Glomerular visceral epithelial cell (primary cell): ENCODE measurements around the gene SPESP1.
A peak's percentile ranks its signal among the peaks of the same experiment; 100 is the strongest.
"Not testable (repeated sequence)": the region's sequence is repeated elsewhere in the genome, so short reads cannot be mapped to it uniquely, and the experiment has no call there.

Experiments
- DNase-seq: peaks from one replicate; pipeline ENCODE4 v3.0.0-alpha.2; 2016; ENCODE audit errors: extremely low spot score

SPESP1 gene

DNA sequence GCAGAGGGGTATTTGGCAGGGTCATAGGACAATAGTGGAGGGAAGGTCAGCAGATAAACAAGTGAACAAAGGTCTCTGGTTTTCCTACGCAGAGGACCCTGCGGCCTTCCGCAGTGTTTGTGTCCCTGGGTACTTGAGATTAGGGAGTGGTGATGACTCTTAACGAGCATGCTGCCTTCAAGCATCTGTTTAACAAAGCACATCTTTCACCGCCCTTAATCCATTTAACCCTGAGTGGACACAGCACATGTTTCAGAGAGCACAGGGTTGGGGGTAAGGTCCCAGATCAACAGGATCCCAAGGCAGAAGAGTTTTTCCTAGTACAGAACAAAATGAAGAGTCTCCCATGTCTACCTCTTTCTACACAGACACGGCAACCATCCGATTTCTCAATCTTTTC lies 33.4 kb downstream of the SPESP1 start:
- DNase-seq = not testable (repeated sequence)

DNA sequence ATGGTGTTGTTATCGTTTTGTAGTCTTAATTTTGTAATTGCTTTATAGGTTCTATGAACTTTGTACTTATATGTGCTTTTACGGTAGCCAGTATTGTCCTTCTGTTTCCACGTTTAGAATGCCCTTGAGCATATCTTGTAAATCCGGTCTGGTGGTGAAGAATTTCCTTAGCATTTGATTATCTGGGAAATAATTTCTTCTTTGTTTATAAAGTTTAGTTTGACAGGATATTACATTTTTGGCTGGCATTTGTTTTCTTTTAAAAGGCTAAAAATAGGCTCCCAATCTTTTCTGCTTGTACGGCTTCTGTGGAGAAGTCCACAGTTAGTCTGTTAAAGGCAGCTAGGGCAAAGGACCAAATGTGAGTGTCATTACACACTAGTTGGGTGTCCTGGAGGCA lies 36.7 kb downstream of the SPESP1 start:
- DNase-seq = no peak

DNA sequence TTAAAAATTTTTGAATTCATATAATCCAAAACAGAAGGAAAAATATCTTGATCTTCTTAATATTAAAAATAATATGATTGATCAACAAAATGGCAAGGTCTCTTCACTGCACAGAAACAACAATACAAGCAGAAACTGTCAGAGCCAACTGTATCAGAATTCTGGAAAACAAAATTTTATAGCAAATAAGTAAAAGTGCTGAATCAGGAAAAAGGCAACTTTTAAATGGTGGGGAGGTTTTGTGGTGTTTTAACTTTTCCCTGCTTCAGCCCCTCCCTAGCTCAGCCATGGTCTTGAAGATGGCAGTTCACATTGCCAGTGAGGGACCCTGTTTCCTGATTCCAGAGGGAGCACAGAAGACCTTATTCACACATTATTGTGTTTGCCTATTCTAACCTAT lies 37.6 kb downstream of the SPESP1 start:
- no peak for DNase-seq

- DNase-seq = no peak
Measured at GRCh38 chr15:68969298-68969697, 39.0 kb downstream of the SPESP1 start.

GRCh38 chr15:68972201-68973065 lies 42.1 kb downstream of the SPESP1 start:
- no peak for DNase-seq

DNA sequence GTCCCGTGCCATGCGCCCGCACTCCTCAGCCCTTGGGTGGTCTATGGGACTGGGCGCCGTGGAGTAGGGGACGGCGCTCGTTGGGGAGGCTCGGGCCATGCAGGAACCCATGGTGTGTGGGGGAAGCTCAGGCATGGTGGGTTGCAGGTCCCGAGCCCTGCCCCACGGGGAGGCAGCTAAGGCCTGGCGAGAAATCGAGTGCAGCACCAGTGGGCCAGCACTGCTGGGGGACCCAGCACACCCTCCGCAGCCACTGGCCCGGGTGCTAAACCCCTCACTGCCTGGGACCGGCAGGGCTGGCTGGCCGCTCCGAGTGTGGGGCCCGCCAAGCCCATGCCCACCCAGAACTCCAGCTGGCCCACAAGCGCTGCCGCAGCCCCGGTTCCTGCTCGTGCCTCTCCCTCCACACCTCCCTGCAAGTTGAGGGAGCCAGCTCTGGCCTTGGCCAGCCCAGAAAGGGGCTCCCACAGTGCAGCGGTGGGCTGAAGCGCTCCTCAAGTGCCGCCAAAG lies 45.4 kb downstream of the SPESP1 start:
- DNase-seq = not testable (repeated sequence)

- DNase-seq = not testable (repeated sequence)
Measured at GRCh38 chr15:68977426-68977825, 47.1 kb downstream of the SPESP1 start.

GRCh38 chr15:68979006-68979405 lies 48.7 kb downstream of the SPESP1 start:
- DNase-seq = no peak

GRCh38 chr15:68979816-68980215 lies 49.5 kb downstream of the SPESP1 start:
- DNase-seq = no peak

- DNase-seq = no peak
Measured at GRCh38 chr15:68980786-68981185, 50.5 kb downstream of the SPESP1 start.

GRCh38 chr15:68981941-68982340 lies 51.6 kb downstream of the SPESP1 start:
- no peak for DNase-seq

GRCh38 chr15:68982976-68983563 lies 52.7 kb downstream of the SPESP1 start:
- no peak for DNase-seq

- peak; percentile 10 for DNase-seq
Measured at GRCh38 chr15:68983961-68984481, 53.7 kb downstream of the SPESP1 start.

DNA sequence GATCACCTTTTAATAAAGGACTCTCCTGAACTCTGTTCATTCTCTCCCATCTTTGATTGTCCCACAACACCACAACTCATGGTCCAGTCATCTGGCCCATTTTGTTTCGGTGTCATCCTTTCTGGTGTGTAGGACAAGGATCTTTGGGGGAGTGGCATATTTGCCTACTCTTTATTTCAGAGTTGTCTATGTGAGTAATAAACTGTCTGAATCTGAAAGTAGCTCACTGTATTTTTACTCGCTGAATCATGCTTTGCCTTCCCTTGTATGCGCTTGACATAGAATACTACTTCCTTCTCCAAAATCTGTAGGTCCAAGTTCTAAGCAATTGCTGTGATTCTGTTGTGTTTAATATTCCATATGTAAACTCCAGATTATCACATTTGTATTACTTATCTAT lies 54.3 kb downstream of the SPESP1 start:
- DNase-seq = no peak

DNA sequence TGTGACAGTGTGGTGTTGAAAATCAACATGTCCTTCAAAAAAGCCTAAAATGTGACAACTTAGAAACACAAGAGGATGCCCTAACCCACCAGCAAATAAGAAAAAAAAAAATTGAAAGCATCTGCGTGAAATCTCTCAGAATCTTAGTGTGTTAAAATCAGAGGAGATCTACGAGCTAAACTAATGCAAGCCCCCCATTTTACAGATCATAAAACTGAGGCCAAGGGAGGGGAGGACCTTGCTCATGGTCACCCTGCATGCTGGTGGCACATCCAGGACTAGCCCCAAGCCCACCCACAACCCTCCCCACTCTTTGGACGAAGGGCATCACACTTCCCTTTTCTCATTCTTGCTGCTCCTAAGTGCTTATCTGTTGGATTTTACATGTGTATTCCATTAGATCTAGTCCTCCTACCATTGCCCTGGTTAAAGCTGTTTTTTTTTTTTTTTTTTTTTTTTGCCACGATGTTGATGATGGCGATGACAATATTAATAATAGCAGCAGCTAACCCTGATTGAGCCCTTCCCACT lies 55.1 kb downstream of the SPESP1 start:
- no peak for DNase-seq

DNA sequence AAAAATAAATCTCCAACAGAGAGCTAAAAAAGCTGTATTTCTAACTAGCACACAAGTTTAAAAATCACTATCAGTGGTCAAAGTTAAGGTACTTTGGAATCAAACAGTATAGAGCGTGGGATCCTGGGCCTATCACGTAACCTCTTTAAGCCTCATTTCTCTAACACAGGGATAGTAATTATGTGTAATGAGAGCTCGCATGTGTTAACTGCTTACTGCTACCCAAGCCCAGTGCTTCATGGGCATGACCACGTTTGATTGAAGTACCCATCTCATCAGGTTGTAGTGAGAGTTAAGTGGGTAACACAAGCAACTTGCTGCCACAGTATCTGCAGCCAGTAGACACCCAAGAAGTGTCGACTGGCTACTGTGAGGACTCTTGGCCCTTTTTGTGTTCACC lies 56.0 kb downstream of the SPESP1 start:
- DNase-seq = no peak

- DNase-seq = no peak
Measured at GRCh38 chr15:68987120-68987519, 56.8 kb downstream of the SPESP1 start.

GRCh38 chr15:68987676-68988075 lies 57.4 kb downstream of the SPESP1 start:
- DNase-seq = no peak

DNA sequence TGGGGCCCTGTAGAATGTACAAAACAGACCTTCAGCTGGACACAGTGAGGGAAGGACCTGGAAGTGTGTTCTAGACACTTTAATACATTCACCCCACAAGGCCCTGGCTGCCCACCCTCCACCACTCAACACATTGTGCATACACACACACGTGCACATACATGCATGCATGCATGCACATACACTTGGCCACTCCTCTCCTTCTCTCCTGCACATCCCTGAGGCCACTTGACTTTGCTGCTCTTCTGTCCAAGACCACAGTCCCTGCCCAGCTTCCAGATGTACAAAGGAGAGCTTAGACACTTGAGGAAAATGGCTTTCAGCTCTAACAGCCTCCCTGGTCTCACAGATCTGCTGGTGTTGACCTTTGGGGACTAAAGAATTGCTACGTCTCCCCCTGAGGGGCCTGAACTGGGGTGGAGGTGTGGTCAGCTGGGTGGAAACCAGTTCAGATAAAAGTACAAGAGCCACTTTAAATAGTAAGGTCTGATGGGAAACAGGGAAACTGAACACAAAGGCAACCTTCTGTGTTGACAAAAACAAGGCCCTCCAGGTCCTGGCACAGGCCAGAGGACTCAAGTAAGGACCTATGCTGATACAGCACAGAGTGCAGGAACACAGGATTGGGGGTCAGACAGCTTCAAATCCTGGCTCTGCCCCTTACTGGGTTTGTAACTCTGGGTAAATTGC lies 59.4 kb downstream of the SPESP1 start:
- DNase-seq = no peak

GRCh38 chr15:68990231-68990991 lies 60.1 kb downstream of the SPESP1 start:
- DNase-seq = no peak

DNA sequence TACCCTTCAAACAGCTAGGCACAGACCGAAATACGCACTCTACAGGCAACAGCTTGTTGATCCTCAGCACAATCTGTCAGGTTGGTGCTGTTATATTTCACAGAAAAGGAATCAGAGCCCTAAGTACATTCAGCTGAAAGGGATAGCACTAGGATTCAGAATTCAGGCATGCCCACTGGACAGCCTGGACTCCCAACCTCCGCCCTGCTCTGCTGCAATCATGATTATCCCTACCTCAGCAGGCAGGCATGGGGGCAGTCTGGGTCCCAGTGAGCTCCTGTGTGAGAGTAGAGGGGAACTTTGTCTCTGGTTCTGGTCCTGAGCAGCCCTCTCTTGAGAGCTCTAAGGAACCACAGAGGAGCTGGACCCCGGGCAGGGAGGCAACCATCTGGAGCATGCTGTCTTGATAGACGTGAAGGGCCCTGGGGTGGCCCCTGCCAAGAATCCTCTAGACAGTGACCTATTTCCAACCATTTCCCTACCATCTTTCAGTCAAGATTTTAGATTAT lies 60.7 kb downstream of the SPESP1 start:
- no peak for DNase-seq
